Stimulated activated CD8-positive, alpha-beta memory T cell treated with anti-CD3 and anti-CD28 coated beads, Interleukin-4, amount 100 ng/mL, for 4 hours (primary cell): Measurements from ENCODE around the gene HELB.
A peak's percentile ranks its signal among the peaks of the same experiment; 100 is the strongest.

Source experiments
- DNase-seq, 2 donors: peaks; one replicate each; pipeline ENCODE4 v3.0.0-alpha.2; 2020; ENCODE audit warnings: low read depth in 2 of 2, low spot score in 1 of 2

HELB gene

DNA sequence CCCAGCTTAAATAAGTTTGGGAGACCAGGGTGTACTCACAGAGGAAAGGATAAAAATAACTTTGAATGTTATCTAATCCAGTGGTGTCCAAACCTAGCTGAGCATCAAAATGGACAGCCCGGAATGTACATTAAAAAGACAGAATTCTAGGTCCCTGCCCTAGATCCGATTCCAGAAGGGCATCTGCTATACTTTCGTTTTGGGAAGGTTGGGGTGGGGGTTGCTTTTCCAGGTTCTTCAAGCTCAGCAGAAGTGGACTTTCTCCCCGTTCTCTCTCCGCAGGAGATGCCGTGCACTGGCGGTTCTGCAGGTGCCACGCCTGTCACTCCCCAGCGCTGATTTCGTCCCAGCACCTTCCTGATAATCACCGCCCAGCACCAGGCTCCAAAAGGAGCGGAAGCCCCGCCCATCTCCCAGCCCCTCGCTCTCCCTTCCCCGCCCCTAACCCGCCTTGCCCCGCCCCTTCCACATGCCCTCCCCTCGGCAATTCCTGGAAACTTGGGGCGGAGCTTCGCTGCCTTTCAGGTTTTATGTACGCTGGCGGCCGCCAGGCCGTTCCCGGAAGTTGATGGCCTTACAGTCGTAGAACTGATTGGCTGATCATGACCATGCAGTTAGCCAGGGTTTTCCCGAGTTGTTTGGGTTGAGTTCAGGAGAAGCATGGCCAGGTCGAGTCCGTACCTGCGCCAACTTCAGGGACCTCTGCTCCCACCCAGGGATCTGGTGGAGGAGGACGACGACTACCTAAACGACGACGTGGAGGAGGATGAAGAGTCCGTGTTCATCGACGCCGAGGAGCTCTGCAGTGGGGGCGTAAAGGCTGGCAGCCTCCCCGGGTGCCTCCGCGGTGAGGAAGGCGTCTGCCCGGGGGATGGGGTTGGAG lies at the start of gene HELB:
HELB (plus strand) TSS at position 550 of the 883 bp plus-strand sequence; CDS start at position 661, 111 bp downstream.
- peak; percentile 93 to 97 for DNase-seq

DNA sequence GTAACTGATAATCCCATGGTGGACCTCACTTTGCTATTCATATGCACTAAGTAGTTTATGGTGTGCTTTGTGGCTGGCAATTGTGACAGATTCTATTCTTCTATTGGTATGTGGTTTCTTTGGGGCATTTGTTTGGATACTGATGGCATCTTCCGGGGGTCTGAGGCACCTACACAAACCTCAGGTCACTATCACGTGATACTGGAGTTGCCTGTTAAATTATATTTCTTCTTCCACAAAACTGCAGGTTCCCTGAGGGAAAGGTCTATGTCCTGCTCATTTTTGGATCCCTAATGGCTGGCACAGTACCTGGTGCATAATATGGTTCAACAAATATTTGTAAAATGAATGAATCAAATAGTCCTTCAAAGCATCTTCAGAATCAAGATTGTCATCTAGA lies 49.5 kb upstream of the HELB start:
- DNase-seq = no peak

DNA sequence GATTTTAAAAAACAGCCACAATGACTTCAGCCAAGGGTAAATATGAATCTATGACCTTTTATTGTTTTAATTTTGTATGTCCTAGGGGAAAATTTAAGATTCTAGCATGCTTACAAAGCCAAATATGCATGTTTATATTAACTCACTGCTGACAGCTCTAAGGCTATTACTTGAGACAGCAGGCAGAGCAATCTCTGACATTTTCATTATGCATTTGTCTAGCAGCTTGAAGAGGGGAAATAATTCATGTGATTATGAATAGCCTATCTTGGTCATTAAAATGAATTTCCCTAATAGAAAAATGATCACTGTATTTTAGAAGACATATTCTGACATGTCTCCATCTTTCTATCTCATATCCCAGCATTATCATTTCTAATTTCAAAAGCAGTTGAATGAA lies 46.6 kb upstream of the HELB start:
- DNase-seq = no peak

DNA sequence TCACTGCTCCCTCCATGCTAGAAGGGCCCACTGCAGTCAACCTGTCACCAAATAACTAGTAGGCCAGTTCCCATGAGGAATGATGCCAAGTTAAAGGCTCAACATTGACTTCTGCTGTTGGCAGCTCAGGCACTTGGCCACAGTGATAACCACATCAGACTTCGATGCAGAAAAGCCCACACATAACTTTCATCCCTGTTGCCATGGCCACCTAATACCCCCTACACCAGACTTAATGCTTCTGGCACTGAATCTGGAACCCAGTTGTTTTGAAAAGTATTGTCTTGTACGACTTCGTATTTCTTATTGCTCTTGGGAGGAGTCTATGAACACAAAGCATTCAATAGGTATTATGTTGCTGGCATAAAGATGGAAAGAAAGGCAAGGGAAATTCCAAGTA lies 44.3 kb upstream of the HELB start:
- no peak for DNase-seq

DNA sequence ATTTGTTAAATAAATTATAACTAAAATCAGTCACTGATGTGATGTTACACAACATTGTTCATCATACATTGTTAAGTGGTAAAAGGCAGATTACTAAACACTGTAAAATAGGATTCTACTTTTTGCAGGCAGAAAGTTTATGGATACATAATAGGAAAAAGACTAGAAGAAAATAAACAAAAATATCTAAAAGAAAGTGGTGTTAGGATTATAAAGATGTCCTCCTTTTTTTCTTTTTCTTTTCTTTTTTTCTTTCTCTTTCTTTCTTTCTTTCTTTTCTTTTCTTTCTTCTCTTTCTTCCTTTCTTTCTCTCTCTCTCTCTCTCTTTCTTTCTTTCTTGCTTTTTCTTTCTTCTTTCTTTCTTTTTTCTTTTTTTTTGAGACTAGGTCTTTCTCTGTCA lies 39.6 kb upstream of the HELB start:
- no peak for DNase-seq

DNA sequence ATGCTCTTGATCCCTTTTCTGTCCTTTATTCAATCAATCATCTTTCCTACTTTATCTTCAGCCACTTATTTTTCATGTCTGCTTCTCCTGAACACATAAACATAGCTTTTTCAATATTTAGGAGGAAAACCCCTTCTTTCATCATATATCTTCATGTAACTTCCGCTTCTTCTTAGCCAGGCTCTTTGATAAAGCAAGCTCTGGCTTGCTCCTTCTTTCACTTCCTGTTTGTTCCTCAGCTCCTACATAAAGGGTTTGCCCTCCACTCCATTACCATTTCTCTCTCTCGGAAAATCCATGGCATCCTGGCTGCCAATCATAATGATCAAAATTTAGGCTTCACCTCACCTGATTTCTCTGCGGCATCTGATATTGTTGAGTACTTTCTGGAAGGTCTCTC lies 33.7 kb upstream of the HELB start:
- DNase-seq = no peak

DNA sequence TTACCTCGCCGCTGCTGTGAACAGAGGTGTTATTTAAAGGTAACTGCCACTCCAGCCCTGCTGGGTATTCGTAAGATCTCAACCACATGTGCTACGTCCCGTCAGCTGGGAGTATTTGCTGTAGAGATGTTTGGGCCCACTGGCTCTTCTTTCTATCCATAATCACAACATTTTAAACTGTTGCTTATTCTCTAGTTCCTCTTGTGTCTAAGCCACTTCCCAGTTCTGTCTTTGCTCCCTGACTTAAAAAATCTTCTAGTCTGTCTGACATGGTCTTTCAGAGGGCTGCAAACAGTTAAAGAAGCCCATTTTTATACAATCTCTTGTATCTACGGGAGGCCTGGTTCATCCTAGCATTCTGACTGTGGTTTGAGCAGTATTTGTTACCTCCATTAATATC lies 33.2 kb upstream of the HELB start:
- no peak for DNase-seq

DNA sequence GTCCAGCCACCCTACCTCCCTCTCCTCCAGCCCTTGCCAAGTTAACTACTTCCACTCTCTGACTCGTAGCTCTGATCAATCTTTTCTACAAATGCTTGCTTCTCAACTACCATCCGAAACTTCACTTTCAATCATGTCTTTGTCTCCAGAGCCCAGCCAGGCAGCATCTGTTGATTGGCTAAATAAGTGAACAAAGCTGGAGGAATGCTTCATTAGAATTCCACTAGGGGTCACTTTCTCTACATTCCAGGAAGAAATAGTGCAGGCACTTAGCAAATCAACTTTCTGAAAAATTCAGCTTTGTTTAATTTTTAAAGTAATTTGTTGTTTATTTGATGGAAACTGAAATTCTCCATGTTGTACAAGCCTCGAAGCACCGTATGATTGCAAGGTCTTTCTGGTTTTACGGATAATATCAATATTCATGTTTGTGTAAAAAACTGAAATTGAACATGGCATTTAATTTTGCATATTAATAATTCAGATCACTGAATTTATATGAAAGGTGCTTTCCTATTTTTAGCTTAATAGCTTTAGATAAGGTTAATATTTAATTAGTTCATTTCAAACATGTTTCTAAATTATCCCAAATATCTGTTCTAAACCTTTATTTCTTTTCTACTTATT lies 32.4 kb upstream of the HELB start:
- DNase-seq = no peak

DNA sequence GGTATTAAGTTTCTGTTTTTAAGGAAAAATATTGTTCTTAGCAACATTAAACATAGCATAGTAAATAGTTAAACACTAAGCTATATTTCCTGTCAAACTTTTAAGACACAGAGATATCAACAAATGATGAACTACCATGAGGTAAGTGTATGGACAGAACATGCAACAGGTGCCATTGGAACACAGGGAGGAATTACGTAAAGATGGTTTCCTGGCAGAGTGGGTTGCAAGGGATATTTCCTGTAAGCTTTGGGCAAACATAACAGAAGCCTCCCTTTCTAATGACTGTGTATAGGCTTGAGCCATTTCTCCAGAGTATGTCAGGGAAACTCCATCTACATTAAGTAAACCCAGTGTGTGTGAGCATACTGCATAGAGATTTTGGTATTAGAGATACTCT lies 31.7 kb upstream of the HELB start:
- DNase-seq = no peak

DNA sequence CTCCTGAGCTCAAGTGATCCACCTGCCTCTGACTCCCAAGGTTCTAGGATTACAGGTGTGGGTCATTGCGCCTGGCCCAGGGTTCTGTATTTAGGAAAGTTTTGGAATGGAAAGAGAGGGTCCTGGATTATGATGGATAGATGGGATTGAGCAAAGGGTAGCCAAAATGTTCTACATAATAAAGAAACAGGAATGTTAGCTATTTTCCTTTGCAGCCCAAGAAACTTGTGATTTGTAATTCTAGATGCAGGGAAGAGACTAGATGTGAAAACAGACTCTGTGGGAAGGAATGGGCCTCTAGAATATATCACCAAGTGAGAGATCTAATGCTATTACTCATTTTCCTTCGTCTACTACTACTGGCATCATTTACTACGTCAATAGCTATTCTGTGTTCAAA lies 29.6 kb upstream of the HELB start:
- no peak for DNase-seq

DNA sequence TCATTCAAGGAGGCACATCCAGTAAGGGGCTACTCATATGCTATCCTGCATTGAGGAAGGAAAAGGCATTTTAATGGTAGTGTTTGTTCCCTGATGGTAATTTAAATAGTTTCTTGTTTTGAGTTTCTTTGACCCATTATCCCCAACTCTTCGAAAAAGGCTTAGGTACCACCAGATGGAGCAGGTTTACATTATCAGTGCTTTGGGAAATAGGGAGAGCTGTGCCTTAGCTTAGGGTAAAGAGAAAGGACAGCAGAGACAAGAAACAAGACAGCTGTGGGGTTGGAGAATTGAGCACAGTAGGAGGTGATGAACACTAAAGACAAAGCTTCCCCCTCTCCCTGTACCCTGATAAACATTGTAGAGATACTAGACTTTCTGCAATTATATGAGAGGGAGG lies 29.1 kb upstream of the HELB start:
- no peak for DNase-seq

DNA sequence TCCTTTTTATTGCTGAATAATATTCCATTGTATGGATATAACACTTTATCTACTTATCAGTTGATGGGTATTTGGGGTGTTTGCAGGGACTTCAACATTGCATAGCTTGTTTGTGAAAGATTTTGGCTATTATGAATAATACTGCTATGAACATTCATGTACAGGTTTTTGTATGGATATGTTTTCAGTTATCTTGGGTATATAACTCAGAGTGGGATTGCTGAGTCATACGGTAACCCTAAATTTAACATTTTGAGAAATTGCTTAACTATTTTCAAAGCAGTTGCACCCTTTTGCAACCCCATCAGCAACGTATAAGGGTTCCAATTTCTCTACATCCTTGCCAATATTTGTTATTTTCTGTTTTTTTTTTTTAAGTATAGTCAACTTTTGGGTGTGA lies 27.3 kb upstream of the HELB start:
- no peak for DNase-seq

DNA sequence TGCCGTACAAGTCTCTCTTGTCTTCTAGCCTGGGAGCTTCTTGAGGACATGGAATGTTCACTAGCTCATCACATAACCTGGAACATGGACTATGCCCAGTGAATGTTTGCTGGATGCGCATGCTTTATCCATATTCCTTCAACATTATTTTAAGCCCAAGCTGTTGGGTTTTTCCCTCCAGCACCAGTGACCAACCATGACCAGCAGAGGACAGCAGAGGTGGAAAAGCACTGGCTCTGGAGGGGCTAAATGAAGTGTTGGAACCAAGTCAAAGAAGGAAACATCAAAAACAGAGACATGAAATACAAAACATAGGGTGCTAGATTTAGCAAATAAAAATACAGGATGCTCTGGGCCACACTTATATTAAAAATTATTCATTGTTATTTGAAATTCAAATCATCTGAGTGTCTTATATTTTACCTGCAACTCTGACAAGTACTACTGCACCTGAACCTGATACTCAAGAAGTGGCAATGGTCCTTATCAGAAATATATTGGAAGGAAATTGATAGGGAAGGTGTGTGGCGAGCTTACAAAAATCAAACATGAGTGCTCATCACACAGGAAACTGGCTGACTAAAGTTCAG lies 23.1 kb upstream of the HELB start:
- no peak for DNase-seq

DNA sequence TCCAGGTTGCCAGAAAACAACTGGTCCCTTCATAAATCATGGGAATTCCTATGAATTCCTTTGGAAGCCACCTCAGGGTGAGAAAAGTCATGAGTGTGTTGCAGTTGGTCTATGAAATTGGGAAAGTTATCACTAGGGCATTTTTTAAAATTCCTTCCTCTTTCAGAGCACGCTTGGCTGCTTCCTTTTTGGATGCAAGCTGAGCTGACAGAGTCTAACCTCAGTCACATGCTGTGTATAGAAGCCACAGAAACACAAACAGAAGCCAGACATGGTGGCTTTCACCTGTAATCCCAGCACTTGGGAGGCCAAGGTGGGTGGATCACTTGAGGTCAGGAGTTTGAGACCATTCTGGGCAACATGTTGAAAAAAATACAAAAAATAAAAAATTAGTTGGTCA lies 21.7 kb upstream of the HELB start:
- DNase-seq = no peak

DNA sequence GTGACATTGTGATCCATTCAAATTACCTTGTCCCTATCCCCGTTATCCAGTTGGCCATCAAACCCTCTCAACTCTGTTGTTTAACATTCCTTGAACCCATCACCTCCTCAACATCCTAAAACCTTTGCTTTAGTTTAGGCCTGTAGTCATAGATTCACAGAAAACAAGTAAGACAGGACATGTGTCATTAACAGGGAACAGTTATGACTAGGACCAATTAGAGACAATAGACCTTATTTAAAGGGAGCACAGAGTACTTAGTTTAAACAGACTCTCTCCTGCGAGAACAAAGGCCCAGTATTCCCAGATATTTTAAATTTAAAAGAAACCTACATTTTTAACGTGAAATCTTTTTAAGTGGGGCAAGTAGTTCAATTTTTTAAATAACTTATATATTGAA lies 20.0 kb upstream of the HELB start:
- no peak for DNase-seq

DNA sequence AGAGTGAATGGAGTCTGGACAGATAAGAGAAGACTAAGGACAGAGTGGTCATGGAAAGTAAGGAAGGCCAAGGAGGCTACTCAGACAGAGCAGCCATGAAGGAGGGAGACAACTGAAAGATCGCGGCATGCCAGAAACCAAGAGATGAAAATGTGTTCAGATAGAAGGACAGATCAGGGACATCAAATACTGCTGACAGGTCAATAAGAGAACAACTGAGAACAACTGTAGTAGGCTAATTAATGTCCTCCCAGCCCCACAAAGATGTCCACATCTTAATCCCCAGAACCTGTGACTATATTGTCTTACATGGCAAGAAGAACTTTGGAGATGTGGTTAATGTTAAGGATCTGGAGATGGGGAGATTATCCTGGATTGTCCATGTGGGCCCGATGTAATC lies 15.0 kb upstream of the HELB start:
- no peak for DNase-seq

DNA sequence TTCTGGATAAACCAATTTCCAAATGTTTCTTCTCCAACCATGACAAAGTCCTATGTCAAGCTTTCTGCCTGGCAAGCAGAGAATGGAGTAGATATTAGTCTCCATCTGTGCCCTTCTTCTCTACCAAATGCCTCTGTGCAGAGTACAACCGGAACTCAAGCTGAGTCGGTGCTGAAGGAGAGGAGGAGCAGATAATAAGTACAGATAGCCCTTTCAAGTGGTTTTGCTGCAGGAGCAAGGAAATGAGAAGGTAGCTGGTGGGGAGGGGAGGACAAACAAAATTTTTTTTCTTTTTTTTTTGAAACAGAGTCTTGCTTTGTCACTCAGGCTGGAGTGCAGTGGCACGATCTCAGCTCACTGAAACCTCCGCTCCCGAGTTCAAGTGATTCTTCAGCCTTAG lies 14.2 kb upstream of the HELB start:
- no peak for DNase-seq

DNA sequence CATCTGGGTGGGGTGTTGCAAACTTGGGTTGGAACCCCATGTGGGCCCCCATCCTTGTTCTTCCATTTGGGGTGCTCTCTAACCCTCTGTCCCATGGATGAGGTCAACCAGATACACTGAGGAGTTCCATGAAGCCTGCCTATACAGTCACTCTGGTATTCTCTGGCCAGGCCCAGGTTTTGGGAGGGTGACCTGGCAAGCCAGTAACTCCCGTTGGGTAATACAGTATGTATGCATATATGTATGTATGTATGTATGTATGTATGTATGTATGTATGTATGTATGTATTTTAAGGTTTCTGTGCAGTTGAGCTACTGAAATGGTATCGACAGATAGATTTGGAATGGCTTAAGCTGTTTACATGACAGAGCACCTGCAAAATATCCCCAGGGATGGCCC lies 12.8 kb upstream of the HELB start:
- DNase-seq = no peak

DNA sequence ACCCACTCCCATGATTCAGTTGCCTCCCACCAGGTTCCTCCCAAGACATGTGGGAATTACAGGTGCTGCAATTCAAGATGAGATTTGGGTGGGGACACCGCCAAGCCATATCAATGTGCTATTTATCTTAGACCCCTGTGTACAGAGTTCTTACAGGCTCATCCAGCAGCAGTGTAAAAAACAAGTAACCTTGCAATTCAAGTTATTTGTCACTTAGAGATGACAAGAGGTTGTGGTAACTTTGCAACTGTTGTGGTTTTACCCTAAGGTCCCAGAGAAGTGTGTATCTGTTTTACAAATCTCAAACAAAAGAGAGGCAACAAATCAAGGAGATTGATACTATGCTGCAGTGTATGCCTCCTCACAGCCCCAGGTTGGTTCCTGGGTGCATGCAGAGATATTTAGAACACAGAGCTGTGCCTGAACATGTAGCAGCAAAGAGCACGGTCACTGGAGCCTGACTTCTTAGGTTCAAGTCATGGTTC lies 11.5 kb upstream of the HELB start:
- no peak for DNase-seq

DNA sequence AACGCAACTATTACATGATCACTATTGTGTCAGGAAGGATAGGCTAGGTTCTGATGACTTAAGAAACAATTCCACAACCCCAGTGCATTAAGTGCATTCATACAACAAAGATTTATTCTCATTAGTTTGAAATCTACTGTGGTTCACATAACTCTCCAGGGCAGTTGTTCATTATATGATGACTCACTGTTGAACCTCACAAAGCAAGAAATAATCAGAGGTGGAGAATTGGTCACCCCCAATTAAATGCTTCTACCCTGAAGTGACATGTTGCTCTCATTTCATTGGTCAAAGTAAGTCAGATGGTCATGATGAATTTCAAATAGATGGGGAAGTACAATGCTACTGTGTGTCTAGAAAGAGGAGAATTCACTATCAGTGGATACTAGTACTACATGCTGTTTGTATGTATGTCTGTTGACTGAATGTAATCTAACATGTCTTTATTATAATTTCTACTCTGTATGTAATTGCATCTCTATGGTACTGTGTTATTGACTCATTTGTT lies 6.1 kb upstream of the HELB start:
- no peak for DNase-seq

DNA sequence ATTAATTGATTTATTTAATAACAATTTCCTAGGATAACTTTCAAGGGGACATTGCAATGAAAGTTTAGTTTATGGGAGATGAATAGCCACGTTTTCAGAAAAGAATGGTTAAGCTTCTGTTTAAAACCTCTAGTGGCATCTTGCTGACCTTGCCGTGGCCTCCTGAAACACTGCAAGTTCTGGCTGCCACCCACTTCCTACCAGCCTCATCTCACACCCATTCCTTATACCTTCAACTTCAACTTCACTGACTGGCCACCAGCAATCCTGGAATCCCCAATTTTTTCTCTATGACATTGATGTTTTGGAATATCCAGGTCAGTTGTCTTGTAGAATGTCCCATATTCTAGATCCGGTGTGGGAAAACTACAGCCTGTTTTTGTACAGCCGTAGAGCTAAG lies 5.2 kb upstream of the HELB start:
- no peak for DNase-seq

DNA sequence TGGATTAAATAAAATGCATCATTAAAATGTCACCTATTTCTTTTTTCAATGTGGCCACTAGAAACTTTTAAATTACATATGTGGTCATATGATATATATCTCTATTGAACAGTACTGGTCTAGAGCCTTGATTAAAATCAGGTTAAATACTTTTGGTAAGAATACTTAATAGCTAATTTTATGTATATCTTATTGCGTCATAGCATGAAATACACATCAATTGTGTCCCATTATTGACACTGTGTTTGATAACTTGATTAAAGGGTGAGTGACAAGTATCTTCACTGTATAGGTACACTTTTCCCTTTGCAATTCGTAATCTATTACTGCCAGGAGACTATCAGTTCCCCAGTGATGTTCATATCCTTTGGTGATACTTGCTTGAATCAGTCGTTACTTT lies 4.4 kb upstream of the HELB start:
- DNase-seq = no peak
